ENCODE measurements around the gene LRRC7. TPM values are rescaled to one million over a fixed set of nuclear protein-coding genes. Genes with fewer than 3 reads are reported as not detected.

Gene LRRC7
- total and polyA plus RNA-seq, 2 of the 8 experiments (the other 6 are each of a cell fraction or from before 2014, with no cell fraction given), result 0.03 to 0.17 TPM

DNA sequence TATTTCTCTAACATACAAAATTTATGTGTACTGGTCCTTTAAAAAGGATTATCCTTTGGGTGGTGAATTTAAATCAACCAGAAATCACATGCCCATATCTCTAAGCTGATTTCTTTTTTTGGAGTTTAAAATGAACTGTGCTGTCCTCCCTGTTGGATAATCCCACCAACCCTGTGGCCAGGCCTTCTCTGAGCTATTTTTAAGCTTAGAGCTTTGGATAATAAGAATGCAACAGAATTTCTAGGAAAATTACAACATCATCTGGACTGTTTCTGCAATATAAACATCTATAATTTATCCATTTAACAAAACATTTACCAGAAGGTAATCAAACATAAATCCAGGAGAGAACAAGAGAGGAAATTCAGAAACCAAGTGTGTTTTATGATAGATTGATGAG, 549.3 kb downstream of the LRRC7 start:
- Histone ChIP-seq H3K4me2 (ENCODE audit: insufficient read depth in 1 of 2, low read depth in 2 of 2, low read length in 2 of 2) (no peak overlapping the region), H3K56ac (replicated peaks; ENCODE audit: insufficient read length, low read depth, low read length) (no peak overlapping the region), H2BK12ac (ENCODE audit: low read depth, low read length) (no peak overlapping the region), H3K36me3 (ENCODE audit: control insufficient read depth in 2 of 4, insufficient read depth in 4 of 4, low read length in 3 of 4) (no peaks in the 10 kb centered on the region), H3K79me2 (ENCODE audit: control insufficient read depth in 1 of 2, insufficient read depth in 2 of 2, low read length in 2 of 2) (no peaks in the 10 kb centered on the region), H2BK5ac (ENCODE audit: low read depth, low read length) (no peak overlapping the region), H2AFZ (ENCODE audit: low read length) (no peak overlapping the region), H3K14ac (ENCODE audit: insufficient read length) (no peak overlapping the region), H3K4me3 (ENCODE audit: extremely low read depth in 1 of 4, insufficient read depth in 2 of 4, low read depth in 3 of 4, low read length in 4 of 4) (no peak overlapping the region), H4K91ac (replicated peaks; ENCODE audit: insufficient read length, low read length) (no peak overlapping the region), H3K79me1 (ENCODE audit: low read depth, low read length) (no peaks in the 10 kb centered on the region), H3K4me1 (replicated peaks in 1 of 4; ENCODE audit: control insufficient read depth in 3 of 4, insufficient read depth in 4 of 4, low read length in 3 of 4) (no peaks in the 10 kb centered on the region), H3K23me2 (ENCODE audit: low read depth, low read length) (no peaks in the 10 kb centered on the region; the same call in 1 of the 2 replicates), H2BK15ac (ENCODE audit: low read length) (no peak overlapping the region), H3K9ac (replicated peaks in 1 of 4; ENCODE audit: extremely low read depth in 1 of 4, low read depth in 3 of 4, low read length in 3 of 4) (no peak overlapping the region), H3K9me3 (ENCODE audit: insufficient read depth in 2 of 2, low read depth in 1 of 2, low read length in 1 of 2) (no peaks in the 10 kb centered on the region), H2BK120ac (replicated peaks; ENCODE audit: low read depth, low read length) (no peak overlapping the region), H4K5ac (ENCODE audit: insufficient read length, low read depth, low read length) (no peak overlapping the region), H3K27ac (ENCODE audit: low read depth, low read length) (no peak overlapping the region), H2AK5ac (ENCODE audit: low read depth, low read length) (no peak overlapping the region), H3K18ac (ENCODE audit: extremely low read depth, low read length) (no peak overlapping the region), H3K23ac (ENCODE audit: insufficient read length) (no peak overlapping the region), H2BK20ac (ENCODE audit: low read length) (no peak overlapping the region), H4K20me1 (replicated peaks in 1 of 2; ENCODE audit: control insufficient read depth in 1 of 2, insufficient read depth in 2 of 2, low read length in 2 of 2) (no peaks in the 10 kb centered on the region), H3K27me3 (replicated peaks in 1 of 4; ENCODE audit: control insufficient read depth in 3 of 4, extremely low read depth in 1 of 4, insufficient read depth in 3 of 4, low read length in 3 of 4) (peaks cover 0 to 1% (median 0%) of the 10 kb centered on the region in 4 experiments; a peak in 1 of 7 replicates), H4K8ac (ENCODE audit: extremely low read depth, insufficient read depth, low read length) (no peak overlapping the region), H3K4ac (replicated peaks; ENCODE audit: insufficient read length, low read depth, low read length) (no peak overlapping the region)
- FAIRE-seq (no peak), DNase-seq (ENCODE audit: low read depth in 1 of 2, low spot score in 2 of 2) (no peak)
- ChIA-PET POLR2A (ENCODE audit: partially characterized antibody) (no interaction called here), CTCF (ENCODE audit: partially characterized antibody) (interaction anchor here (0.7 to 2.0 kb wide), 3 partner anchors 16 to 51 kb away, joined by 3 to 5 read pairs (median 3); no protein-coding TSS in a partner anchor)
- TF ChIP-seq GTF2F1 (IDR thresholded peaks at IDR 0.05; ENCODE audit: borderline replicate concordance, low read depth, low read length), result no peak
- no peak for TF ChIP-seq NANOG (IDR thresholded peaks at IDR 0.05; ENCODE audit: insufficient read depth, low read depth, low read length, poor library complexity, severe bottlenecking)
- no peak for TF ChIP-seq CHD2 (IDR thresholded peaks at IDR 0.05; ENCODE audit: low read length)
- no peak for TF ChIP-seq BACH1 (IDR thresholded peaks at IDR 0.05; ENCODE audit: low read length)
- no peak for TF ChIP-seq HDAC2 (IDR thresholded peaks at IDR 0.05; ENCODE audit: borderline replicate concordance in 1 of 2, low read depth in 2 of 2, low read length in 2 of 2)
- no peak for TF ChIP-seq SAP30 (IDR thresholded peaks at IDR 0.05; ENCODE audit: insufficient read depth, insufficient replicate concordance, low read length)
- no peak for TF ChIP-seq RXRA (IDR thresholded peaks at IDR 0.05; ENCODE audit: insufficient read depth, low read depth, low read length)
